K562 treated with DMSO at 1 percent for 24 hours (cell line): ENCODE measurements around the gene NINJ2. TPM values are rescaled to one million over a fixed set of nuclear protein-coding genes. Genes with fewer than 3 reads are reported as not detected.

ENCODE experiments used
- total RNA-seq: library from RNA; unstranded; fragments of 300-600 nt; gene quantifications from 2 replicates; pipeline ENCODE4 v1.2.3, GENCODE V29; 2022; ENCODE audit warnings: low read depth; ENCODE audit not compliant: insufficient read depth

The NINJ2 gene
- total RNA-seq = 3.5 and 5.7 TPM in 2 replicates

GRCh38 chr12:663293-663871 lies at the start of gene NINJ2:
NINJ2 (minus strand) TSS chr12:663445; CDS start chr12:663360, 85 bp downstream.

Other genes with a start within 250 kb of the NINJ2 start
- 0.21 TPM in 1 of 2 replicates, not detected in the other for gene B4GALNT3, start 203.5 kb downstream of the NINJ2 start, total RNA-seq
- gene WNK1, start 89.1 kb upstream of the NINJ2 start, total RNA-seq = 47.2 and 53.5 TPM in 2 replicates